ENCODE data around the gene TMEM269.

TMEM269 gene

GRCh38 chr1:42784946-42785693, at the start of gene TMEM269:
TMEM269 (plus strand) TSS chr1:42784991; CDS start chr1:42789894, 4,903 bp downstream.
- peak in 1 of 2 donors; percentile 37 for DNase-seq (ENCODE audit: low read depth in 1 of 2, low spot score in 1 of 2)

- DNase-seq (ENCODE audit: low read depth in 1 of 2, low spot score in 1 of 2): no peak
Observed at GRCh38 chr1:42735056-42735455, 49.7 kb upstream of the TMEM269 start.

- no peak for DNase-seq (ENCODE audit: low read depth in 1 of 2, low spot score in 1 of 2)
Observed at GRCh38 chr1:42735477-42736105, 49.2 kb upstream of the TMEM269 start.

- no peak for DNase-seq (ENCODE audit: low read depth in 1 of 2, low spot score in 1 of 2)
Observed at GRCh38 chr1:42736152-42736551, 48.6 kb upstream of the TMEM269 start.

- no peak for DNase-seq (ENCODE audit: low read depth in 1 of 2, low spot score in 1 of 2)
Observed at GRCh38 chr1:42736571-42737200, 48.1 kb upstream of the TMEM269 start.

GRCh38 chr1:42737257-42737656, 47.5 kb upstream of the TMEM269 start:
- DNase-seq (ENCODE audit: low read depth in 1 of 2, low spot score in 1 of 2): no peak

- no peak for DNase-seq (ENCODE audit: low read depth in 1 of 2, low spot score in 1 of 2)
Observed at GRCh38 chr1:42737986-42738677, 46.7 kb upstream of the TMEM269 start.

- no peak for DNase-seq (ENCODE audit: low read depth in 1 of 2, low spot score in 1 of 2)
Observed at GRCh38 chr1:42738678-42739226, 46.0 kb upstream of the TMEM269 start.

GRCh38 chr1:42739753-42740700, 44.8 kb upstream of the TMEM269 start, which contains the start of gene CLDN19:
CLDN19 (minus strand) TSS chr1:42740236; CDS start chr1:42740063, 173 bp downstream.
- no peak for DNase-seq (ENCODE audit: low read depth in 1 of 2, low spot score in 1 of 2)

- no peak for DNase-seq (ENCODE audit: low read depth in 1 of 2, low spot score in 1 of 2)
Observed at GRCh38 chr1:42740851-42741580, 43.8 kb upstream of the TMEM269 start.

GRCh38 chr1:42741706-42742105, 43.1 kb upstream of the TMEM269 start:
- DNase-seq (ENCODE audit: low read depth in 1 of 2, low spot score in 1 of 2): no peak

- DNase-seq (ENCODE audit: low read depth in 1 of 2, low spot score in 1 of 2): no peak
Observed at GRCh38 chr1:42742141-42742540, 42.6 kb upstream of the TMEM269 start.

GRCh38 chr1:42742617-42743316, 42.0 kb upstream of the TMEM269 start:
- no peak for DNase-seq (ENCODE audit: low read depth in 1 of 2, low spot score in 1 of 2)

GRCh38 chr1:42743317-42744147, 41.3 kb upstream of the TMEM269 start:
- no peak for DNase-seq (ENCODE audit: low read depth in 1 of 2, low spot score in 1 of 2)

- DNase-seq (ENCODE audit: low read depth in 1 of 2, low spot score in 1 of 2): no peak
Observed at GRCh38 chr1:42744148-42744413, 40.7 kb upstream of the TMEM269 start.

- no peak for DNase-seq (ENCODE audit: low read depth in 1 of 2, low spot score in 1 of 2)
Observed at GRCh38 chr1:42745851-42746250, 38.9 kb upstream of the TMEM269 start.

- DNase-seq (ENCODE audit: low read depth in 1 of 2, low spot score in 1 of 2): no peak
Observed at GRCh38 chr1:42746436-42747105, 38.2 kb upstream of the TMEM269 start.

GRCh38 chr1:42747125-42747524, 37.7 kb upstream of the TMEM269 start:
- DNase-seq (ENCODE audit: low read depth in 1 of 2, low spot score in 1 of 2): peak; percentile 15 to 30
